ACHN (cell line): ENCODE results near the gene SRSF8.

Experiments
- DNase-seq: peaks from one replicate; pipeline ENCODE4 v3.0.0-alpha.2; 2015
- in situ Hi-C: cut with HindIII; loops from 2 replicates; pipeline ENCODE4 v1.10.0; 2017; ENCODE audit warnings: low sequenced_read_pairs, low pct_ligation_motif_present, low pct_unique_long_range_greater_than_20kb

Gene SRSF8

GRCh38 chr11:95111923-95112540 is 45.3 kb downstream of the SRSF8 start:
- in situ Hi-C loops = no loop called here
- no peak for DNase-seq

GRCh38 chr11:95115597-95115996 is 48.9 kb downstream of the SRSF8 start:
- DNase-seq = no peak
- in situ Hi-C loops = no loop called here

- in situ Hi-C loops = no loop called here
- DNase-seq = no peak
These were observed 52.8 kb downstream of the SRSF8 start for GRCh38 chr11:95119361-95120060.
